Adrenal gland (tissue), 12 donors: ENCODE measurements around the gene LYSMD2. TPM values are rescaled to one million over a fixed set of nuclear protein-coding genes. Genes with fewer than 3 reads are reported as not detected.

Experiments used
- DNase-seq, 7 donors: peaks; one replicate each; pipeline ENCODE4 v3.0.0-alpha.2; 2019 to 2020
- H3K27ac ChIP-seq, 5 donors: fragments of 200-600 bp; sonication (generic) in 4 of 5; 1 replicate in 3 of 5; 2 replicates in 2 of 5; pipeline versions ENCODE4 v1.5.1 to v1.8.0; 2016 to 2020; ENCODE audit warnings: mild to moderate bottlenecking in 1 of 5
- H3K27me3 ChIP-seq: fragments of 200-600 bp; 2 replicates; pipeline ENCODE4 v1.8.0; 2021
- H3K36me3 ChIP-seq, 2 donors: fragments of 200-600 bp; replicated peaks in 1 of 2; 1 replicate in 1 of 2; 2 replicates in 1 of 2; pipeline versions ENCODE4 v1.5.1 to v1.8.0; 2018 to 2022
- H3K4me1 ChIP-seq, 2 donors: fragments of 200-600 bp; replicated peaks in 1 of 2; 1 replicate in 1 of 2; 2 replicates in 1 of 2; pipeline versions ENCODE4 v1.5.1 to v1.8.0; 2018 to 2021
- H3K4me3 ChIP-seq, 4 donors: fragments of 200-600 bp; sonication (generic) in 3 of 4; one replicate each; pipeline ENCODE4 v1.5.1; 2016 to 2018
- H3K9me3 ChIP-seq, 3 donors: fragments of 200-600 bp; sonication (generic) in 1 of 3; replicated peaks in 1 of 3; 1 replicate in 2 of 3; 2 replicates in 1 of 3; pipeline versions ENCODE4 v1.5.1 to v1.8.0; 2016 to 2021
- CTCF ChIP-seq, 6 experiments: fragments of 450-650 bp in 4 of 6; fragments of 200-600 bp in 2 of 6; sonication (generic) in 1 of 6; IDR thresholded peaks; 1 replicate in 5 of 6; 2 replicates in 1 of 6; pipeline versions ENCODE4 v1.5.1 to v1.8.0; 2016 to 2021; ENCODE audit warnings: antibody characterized with exemption in 6 of 6, mild to moderate bottlenecking in 2 of 6, moderate library complexity in 1 of 6
- POLR2A ChIP-seq, 2 donors: fragments of 450-650 bp; IDR thresholded peaks; one replicate each; pipeline ENCODE4 v1.6.1; 2017; ENCODE audit warnings: antibody characterized with exemption in 2 of 2, mild to moderate bottlenecking in 2 of 2, moderate library complexity in 1 of 2
- WGBS, 4 donors: extraction: QIAGEN DNeasy Blood & Tissue Kit in 2 of 4; methylation state at CpG; one replicate each; pipeline versions ENCODE4 v1.1.5 to v1.1.7; 2013 to 2017; 5-methylcytosine and 5-hydroxymethylcytosine counted together
- intact Hi-C, 2 donors: fragments of 100-400 bp; cut with DNase I; formaldehyde crosslinking; loops; one replicate each; pipeline versions ENCODE4 v1.14.1 to v1.15.0; 2022 to 2023
- polyA plus RNA-seq, 3 donors: library from polyadenylated mRNA; stranded (reverse); fragments of 200-250 nt in 2 of 3; fragments of 350-450 nt in 1 of 3; fragmentation: Illumina TruSeq in 1 of 3; extraction: RNeasy Lipid Tissue Mini Kit (QIAGEN cat#74804) in 1 of 3; gene quantifications; one replicate each; pipeline ENCODE4 v1.2.3, GENCODE V29; 2013 to 2014
- total RNA-seq, 9 donors: library from RNA; depleted of rRNA in 4 of 9; stranded (reverse); fragments of >200 nt in 4 of 9; fragments of 120-200 nt in 1 of 9; fragmentation: NEBNext Ultra II Directional in 1 of 9; extraction: Animal tissue kit (Norgen Biotek cat#: 25700) in 1 of 9; gene quantifications; one replicate each; pipeline versions ENCODE4 v1.1.0 to v1.2.4, GENCODE V29; 2013 to 2023
- donor health status: healthy with polysubstance abuse.
- donor health status: Bipolar disorder and iron deficiency.
- donor health status: DM: yes; HTN: yes; CAD: no.
- donor health status: DM: no; HTN: no; CAD: no.
- donor health status: DM: no; HTN: no; CAD: no.
- donor health status: DM: yes; HTN: yes; CAD: no.

Gene LYSMD2
- total and polyA plus RNA-seq, 12 donors = 11.3 to 56.3 (median 20.5) TPM

- intact Hi-C loops = no loop called here
- Histone ChIP-seq H3K27ac (no peak overlapping the region), H3K4me1 (peaks cover 0 to 7% of the 10 kb centered on the region in 2 donors), H3K27me3 (no peaks in the 10 kb centered on the region), H3K9me3 (no peaks in the 10 kb centered on the region), H3K36me3 (peaks cover 0 to 8% of the 10 kb centered on the region in 2 donors), H3K4me3 (no peak overlapping the region)
- no peak for TF ChIP-seq POLR2A (IDR thresholded peaks at IDR 0.05)
- TF ChIP-seq CTCF (IDR thresholded peaks at IDR 0.05) = no peak
- DNase-seq = no peak
- WGBS, 4 donors = 69 to 81% (median 79%) methylated on average over 3 of the region's 3 CpGs
Measured at GRCh38 chr15:51718746-51719145, 18.7 kb downstream of the LYSMD2 start.

- intact Hi-C loops = no loop called here
- TF ChIP-seq POLR2A (IDR thresholded peaks at IDR 0.05) = no peak
- TF ChIP-seq CTCF (IDR thresholded peaks at IDR 0.05) = no peak
Measured at GRCh38 chr15:51718219-51718618, 19.2 kb downstream of the LYSMD2 start.

GRCh38 chr15:51714911-51715310, 22.5 kb downstream of the LYSMD2 start:
- intact Hi-C loops = no loop called here
- Histone ChIP-seq H3K27me3 (no peaks in the 10 kb centered on the region), H3K36me3 (no peaks in the 10 kb centered on the region), H3K4me1 (no peaks in the 10 kb centered on the region), H3K9me3 (no peaks in the 10 kb centered on the region), H3K27ac (no peak overlapping the region), H3K4me3 (no peak overlapping the region)
- TF ChIP-seq CTCF (IDR thresholded peaks at IDR 0.05) (no peak), POLR2A (IDR thresholded peaks at IDR 0.05) (no peak)
- DNase-seq = no peak
- WGBS, 4 donors = 57 to 88% (median 80%) methylated on average over 1 of the region's 1 CpG

More at GRCh38 chr15:51718219-51718618, 19.2 kb downstream of the LYSMD2 start:
- H3K27ac ChIP-seq = no peak overlapping the region
- 71 to 75% (median 72%) methylated on average over 4 of the region's 4 CpGs for WGBS, 4 donors
- DNase-seq = no peak
- H3K4me3 ChIP-seq = no peak overlapping the region
- H3K27me3 ChIP-seq = no peaks in the 10 kb centered on the region
- H3K9me3 ChIP-seq = no peaks in the 10 kb centered on the region
- peaks cover 0 to 7% of the 10 kb centered on the region in 2 donors for H3K4me1 ChIP-seq
- H3K36me3 ChIP-seq = peaks cover 0 to 8% of the 10 kb centered on the region in 2 donors

- no peaks in the 10 kb centered on the region for H3K27me3 ChIP-seq
- no peak overlapping the region for H3K4me3 ChIP-seq
- intact Hi-C loops = no loop called here
- no peak overlapping the region for H3K27ac ChIP-seq
- TF ChIP-seq POLR2A (IDR thresholded peaks at IDR 0.05) (no peak), CTCF (IDR thresholded peaks at IDR 0.05) (no peak)
- WGBS, 4 donors = 75 to 100% (median 88%) methylated on average over 1 of the region's 1 CpG
- no peaks in the 10 kb centered on the region for H3K4me1 ChIP-seq
- H3K36me3 ChIP-seq = no peaks in the 10 kb centered on the region
- H3K9me3 ChIP-seq = no peaks in the 10 kb centered on the region
- DNase-seq = no peak
Measured at GRCh38 chr15:51714162-51714561, 23.3 kb downstream of the LYSMD2 start.
